Measurements from ENCODE around the gene FGF18. TPM values are rescaled to one million over a fixed set of nuclear protein-coding genes. Genes with fewer than 3 reads are reported as not detected.
A peak's percentile ranks its signal among the peaks of the same experiment; 100 is the strongest.

The FGF18 gene
- total RNA-seq, 1 experiment from 2014 or later: 0.94 TPM

DNA sequence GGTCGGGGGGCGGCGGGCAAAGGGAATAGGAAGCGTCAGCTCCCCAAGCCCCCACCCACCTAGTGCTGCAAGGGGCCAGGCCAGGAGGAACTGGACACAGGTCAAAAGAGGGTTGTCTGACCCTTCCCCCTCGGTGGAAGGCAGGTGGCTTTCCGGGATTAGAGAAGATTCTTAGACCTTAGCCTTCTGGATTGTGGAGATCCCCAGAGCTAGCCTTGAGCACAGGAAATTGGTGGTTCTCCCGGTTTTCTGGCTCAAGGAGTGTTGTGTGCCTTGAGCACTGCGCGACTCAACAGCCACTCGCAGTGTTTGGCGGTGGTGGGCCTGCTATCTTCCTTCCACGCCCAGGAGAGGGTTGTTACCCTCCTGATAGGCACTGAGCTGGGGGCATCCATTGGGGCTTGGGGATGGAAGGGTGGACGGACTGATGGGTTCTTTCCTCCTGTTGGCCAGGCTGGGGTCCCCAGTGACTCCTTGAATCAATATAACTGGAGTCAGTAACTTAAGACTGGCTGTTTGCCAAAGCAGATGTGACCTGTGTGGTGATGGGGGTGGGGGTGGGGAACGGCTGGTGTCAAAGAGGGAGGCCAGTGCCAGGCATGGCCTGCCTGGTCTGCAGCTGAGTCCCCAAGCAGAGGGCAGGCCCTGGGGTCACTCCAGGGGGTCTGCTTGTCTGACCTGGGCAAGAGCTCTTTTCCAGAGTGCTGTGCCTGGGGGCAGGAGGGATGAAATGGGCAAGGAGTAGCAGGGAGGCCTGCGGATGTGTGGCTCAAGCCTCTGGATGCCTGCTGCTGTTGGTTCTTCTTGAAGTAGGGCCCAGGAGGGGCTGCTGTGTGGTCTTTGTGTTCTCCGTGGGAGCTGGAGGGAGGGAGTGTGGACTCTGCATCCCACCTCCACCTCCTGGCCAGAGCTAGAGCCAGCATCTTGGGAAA, 2.1 kb downstream of the FGF18 start:
- no peak overlapping the region for H3K4ac ChIP-seq (ENCODE audit: low read depth, low read length)
- peaks cover 2% of the 10 kb centered on the region for H4K20me1 ChIP-seq (ENCODE audit: control insufficient read depth, insufficient read depth, insufficient read length)
- H3K27me3 ChIP-seq (ENCODE audit: insufficient read depth, low read length): peaks cover 13% of the 10 kb centered on the region; the same call in 1 of the 2 replicates
- no peak overlapping the region for H3K23ac ChIP-seq (ENCODE audit: insufficient read length, low read depth, low read length)
- no peak overlapping the region for H4K8ac ChIP-seq (replicated peaks; ENCODE audit: insufficient read length, low read depth, low read length)
- no peaks in the 10 kb centered on the region for H3K9me3 ChIP-seq (ENCODE audit: control insufficient read depth, low read depth, low read length)
- H3K36me3 Mint-ChIP-seq (ENCODE audit: insufficient read depth in 1 of 3, low read depth in 3 of 3): no peaks in the 10 kb centered on the region
- H3K56ac ChIP-seq (ENCODE audit: insufficient read length, low read depth, low read length): no peak overlapping the region
- H3T11ph ChIP-seq (ENCODE audit: low read length): no peak overlapping the region
- no peak overlapping the region for H4K91ac ChIP-seq (ENCODE audit: insufficient read length, low read depth, low read length)
- H3K27me3 Mint-ChIP-seq (ENCODE audit: low read depth): peaks cover 52% of the 10 kb centered on the region
- H3K4me3 Mint-ChIP-seq: peak overlapping the region; percentile 67 to 78
- no peak overlapping the region for H2AK5ac ChIP-seq (ENCODE audit: insufficient read length, low read length)
- peak overlapping the region; percentile 98 for H3K4me2 ChIP-seq (ENCODE audit: insufficient read depth, insufficient read length, low read length)
- no peaks in the 10 kb centered on the region for H3K79me2 ChIP-seq (ENCODE audit: insufficient read depth, low read length)
- H2BK120ac ChIP-seq (ENCODE audit: low read depth, low read length, poor library complexity, severe bottlenecking): no peak overlapping the region
- H3K4me1 Mint-ChIP-seq: peaks cover 24 to 46% of the 10 kb centered on the region in 2 experiments
- WGBS (ENCODE audit: extremely low coverage, insufficient read length, low lambda C conversion rate): no CpG with 5 or more reads among the region's 16 CpGs
- no peaks in the 10 kb centered on the region; a peak in 1 of 5 replicates for H3K9me3 Mint-ChIP-seq
- TF ChIP-seq, protein P1, sequence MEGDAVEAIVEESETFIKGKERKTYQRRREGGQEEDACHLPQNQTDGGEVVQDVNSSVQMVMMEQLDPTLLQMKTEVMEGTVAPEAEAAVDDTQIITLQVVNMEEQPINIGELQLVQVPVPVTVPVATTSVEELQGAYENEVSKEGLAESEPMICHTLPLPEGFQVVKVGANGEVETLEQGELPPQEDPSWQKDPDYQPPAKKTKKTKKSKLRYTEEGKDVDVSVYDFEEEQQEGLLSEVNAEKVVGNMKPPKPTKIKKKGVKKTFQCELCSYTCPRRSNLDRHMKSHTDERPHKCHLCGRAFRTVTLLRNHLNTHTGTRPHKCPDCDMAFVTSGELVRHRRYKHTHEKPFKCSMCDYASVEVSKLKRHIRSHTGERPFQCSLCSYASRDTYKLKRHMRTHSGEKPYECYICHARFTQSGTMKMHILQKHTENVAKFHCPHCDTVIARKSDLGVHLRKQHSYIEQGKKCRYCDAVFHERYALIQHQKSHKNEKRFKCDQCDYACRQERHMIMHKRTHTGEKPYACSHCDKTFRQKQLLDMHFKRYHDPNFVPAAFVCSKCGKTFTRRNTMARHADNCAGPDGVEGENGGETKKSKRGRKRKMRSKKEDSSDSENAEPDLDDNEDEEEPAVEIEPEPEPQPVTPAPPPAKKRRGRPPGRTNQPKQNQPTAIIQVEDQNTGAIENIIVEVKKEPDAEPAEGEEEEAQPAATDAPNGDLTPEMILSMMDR (conservative IDR thresholded peaks at IDR 0.05): no peak
- H2BK15ac ChIP-seq (ENCODE audit: low read depth, low read length): no peak overlapping the region
- H3K27ac ChIP-seq (ENCODE audit: insufficient read length, low read depth, low read length): no peak overlapping the region
- no peaks in the 10 kb centered on the region; the same call in 1 of the 2 replicates for H3K4me1 ChIP-seq (ENCODE audit: insufficient read depth, low read length)
- no peaks in the 10 kb centered on the region for H3K79me1 ChIP-seq (ENCODE audit: insufficient read depth, low read depth, low read length, poor library complexity, severe bottlenecking)
- H3K18ac ChIP-seq (ENCODE audit: insufficient read length, low read depth, low read length): no peak overlapping the region
- H2AFZ ChIP-seq (ENCODE audit: low read length): no peak overlapping the region
- no peak overlapping the region for H4K5ac ChIP-seq (ENCODE audit: insufficient read length, low read depth, low read length)
- H2BK20ac ChIP-seq (ENCODE audit: low read depth, low read length, poor library complexity, severe bottlenecking): no peak overlapping the region
- peak; percentile 31 for DNase-seq
- H3K27ac Mint-ChIP-seq: no peak overlapping the region
- H3K9ac ChIP-seq (ENCODE audit: extremely low read depth, insufficient read length, low read length): no peak overlapping the region
- H2BK12ac ChIP-seq (ENCODE audit: insufficient read length, low read depth, low read length): no peak overlapping the region
- H3K14ac ChIP-seq (ENCODE audit: insufficient read depth, low read length): no peak overlapping the region
- peaks cover 16% of the 10 kb centered on the region for H3K23me2 ChIP-seq (ENCODE audit: insufficient read length, low read depth, low read length, poor library complexity, severe bottlenecking)
- H2BK5ac ChIP-seq (ENCODE audit: insufficient read length, low read length): no peak overlapping the region
